NCI-H1048 (cell line): ENCODE results near the gene DDX51.
A peak's percentile ranks its signal among the peaks of the same experiment; 100 is the strongest.
"Not testable (repeated sequence)": the region's sequence is repeated elsewhere in the genome, so short reads cannot be mapped to it uniquely, and the experiment has no call there.

Experiments used
- DNase-seq: peaks from one replicate; lab custom pipeline; 2025; lab: John Stamatoyannopoulos, UW

Gene DDX51

GRCh38 chr12:132153501-132154340, 9.6 kb upstream of the DDX51 start:
- peak; percentile 60 for DNase-seq

GRCh38 chr12:132152953-132153352, 8.8 kb upstream of the DDX51 start:
- DNase-seq = no peak

DNA sequence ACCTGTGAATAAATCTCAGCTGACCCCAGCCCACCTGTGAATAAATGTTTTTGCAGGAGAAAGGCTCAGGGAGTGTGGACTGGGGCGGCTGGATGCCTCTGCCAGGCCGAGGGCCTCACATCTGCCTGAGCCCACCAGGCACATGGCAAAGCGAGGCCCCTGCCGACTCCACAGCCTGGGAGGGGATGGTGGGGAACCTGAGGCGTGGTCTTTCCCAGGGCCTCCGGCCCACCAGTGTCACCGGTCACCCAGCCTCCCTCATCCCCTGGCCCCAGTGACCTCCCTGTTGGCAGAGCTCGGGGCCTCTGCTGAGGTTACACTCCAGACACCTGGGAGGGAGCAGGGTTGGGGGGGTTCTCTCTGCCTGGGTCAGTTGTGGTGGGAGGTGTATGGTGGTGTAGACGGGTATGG, 8.3 kb upstream of the DDX51 start:
- no peak for DNase-seq

- no peak for DNase-seq
Observed at GRCh38 chr12:132151766-132152410, 7.8 kb upstream of the DDX51 start.

DNA sequence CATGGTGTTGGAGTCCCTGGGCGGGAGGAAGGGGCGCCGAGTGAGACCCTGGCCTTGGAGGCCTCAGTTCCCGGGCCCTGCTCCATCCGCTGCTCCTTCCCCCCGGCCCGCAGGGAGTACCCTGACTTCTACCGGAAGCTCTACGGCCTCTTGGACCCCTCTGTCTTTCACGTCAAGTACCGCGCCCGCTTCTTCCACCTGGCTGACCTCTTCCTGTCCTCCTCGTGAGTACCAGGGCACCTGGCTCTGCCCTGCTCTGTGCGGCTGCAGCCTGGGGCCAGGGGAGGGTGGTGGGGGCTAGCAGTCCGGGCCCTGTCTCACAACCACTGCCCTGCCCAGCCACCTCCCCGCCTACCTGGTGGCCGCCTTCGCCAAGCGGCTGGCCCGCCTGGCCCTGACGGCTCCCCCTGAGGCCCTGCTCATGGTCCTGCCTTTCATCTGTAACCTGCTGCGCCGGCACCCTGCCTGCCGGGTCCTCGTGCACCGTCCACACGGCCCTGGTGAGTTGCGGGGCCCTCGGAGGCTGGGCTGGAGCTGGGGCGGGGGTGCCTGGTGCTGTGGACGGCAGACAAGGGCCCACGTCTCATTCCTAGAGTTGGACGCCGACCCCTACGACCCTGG, 7.1 kb upstream of the DDX51 start:
- no peak for DNase-seq

- DNase-seq = no peak
Observed at GRCh38 chr12:132150780-132151144, 6.6 kb upstream of the DDX51 start.

DNA sequence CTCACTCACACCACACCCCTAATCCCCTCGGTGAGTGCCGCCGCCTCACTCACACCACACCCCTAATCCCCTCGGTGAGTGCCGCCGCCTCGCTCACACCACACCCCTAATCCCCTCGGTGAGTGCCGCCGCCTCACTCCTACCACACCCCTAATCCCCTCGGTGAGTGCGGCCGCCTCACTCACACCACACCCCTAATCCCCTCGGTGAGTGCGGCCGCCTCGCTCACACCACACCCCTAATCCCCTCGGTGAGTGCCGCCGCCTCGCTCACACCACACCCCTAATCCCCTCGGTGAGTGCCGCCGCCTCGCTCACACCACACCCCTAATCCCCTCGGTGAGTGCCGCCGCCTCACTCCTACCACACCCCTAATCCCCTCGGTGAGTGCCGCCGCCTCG, 5.4 kb upstream of the DDX51 start:
- DNase-seq = not testable (repeated sequence)

DNA sequence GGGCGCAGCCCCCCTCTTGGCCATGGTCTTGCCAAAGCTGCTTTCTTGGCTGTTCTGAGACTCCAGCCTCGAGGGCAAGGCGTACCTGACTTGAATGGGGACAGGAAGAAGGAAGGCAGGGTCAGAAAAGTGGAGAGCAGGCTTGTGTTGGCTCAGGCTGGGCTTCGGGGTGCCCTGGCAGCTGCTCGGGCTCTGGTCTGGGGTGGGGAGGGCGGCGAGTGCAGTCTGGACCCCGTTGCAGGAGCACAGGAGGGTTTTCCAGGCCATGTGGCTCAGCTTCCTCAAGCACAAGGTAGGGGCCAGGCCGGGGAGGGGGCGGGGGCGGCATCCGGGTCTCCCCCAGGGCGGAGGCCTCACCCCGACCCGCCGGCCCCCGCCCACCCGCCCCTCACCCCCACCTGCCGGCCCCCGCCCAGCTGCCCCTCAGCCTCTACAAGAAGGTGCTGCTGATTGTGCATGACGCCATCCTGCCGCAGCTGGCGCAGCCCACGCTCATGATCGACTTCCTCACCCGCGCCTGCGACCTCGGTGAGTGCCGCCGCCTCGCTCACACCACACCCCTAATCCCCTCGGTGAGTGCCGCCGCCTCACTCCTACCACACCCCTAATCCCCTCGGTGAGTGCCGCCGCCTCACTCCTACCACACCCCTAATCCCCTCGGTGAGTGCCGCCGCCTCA, 4.4 kb upstream of the DDX51 start:
- DNase-seq = no peak

- DNase-seq = no peak
Observed at GRCh38 chr12:132147423-132148367, 3.6 kb upstream of the DDX51 start.

GRCh38 chr12:132146772-132147422, 2.8 kb upstream of the DDX51 start:
- DNase-seq = no peak

- no peak for DNase-seq
Observed at GRCh38 chr12:132146098-132146497, 2.0 kb upstream of the DDX51 start.

DNA sequence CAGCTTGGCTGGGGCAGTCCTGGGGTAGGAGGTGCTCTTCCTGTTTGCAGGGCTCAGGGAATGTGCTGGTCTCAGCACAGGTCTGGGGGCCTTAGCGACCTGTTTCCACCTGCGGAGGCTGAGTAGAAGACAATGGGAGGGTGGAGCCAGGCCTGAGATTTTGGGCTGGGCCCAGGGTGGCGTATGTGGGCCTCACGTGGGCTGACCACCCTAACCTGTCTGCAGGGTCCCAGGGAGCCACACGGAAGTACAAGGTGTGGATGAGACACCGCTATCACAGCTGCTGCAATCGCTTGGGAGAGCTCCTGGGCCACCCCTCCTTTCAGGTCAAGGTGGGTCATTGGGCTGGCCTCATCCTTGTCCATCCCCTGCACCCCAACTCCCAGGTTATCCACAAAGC, 1.2 kb upstream of the DDX51 start:
- no peak for DNase-seq

GRCh38 chr12:132144810-132145168, 670 bp upstream of the DDX51 start:
- no peak for DNase-seq

DNA sequence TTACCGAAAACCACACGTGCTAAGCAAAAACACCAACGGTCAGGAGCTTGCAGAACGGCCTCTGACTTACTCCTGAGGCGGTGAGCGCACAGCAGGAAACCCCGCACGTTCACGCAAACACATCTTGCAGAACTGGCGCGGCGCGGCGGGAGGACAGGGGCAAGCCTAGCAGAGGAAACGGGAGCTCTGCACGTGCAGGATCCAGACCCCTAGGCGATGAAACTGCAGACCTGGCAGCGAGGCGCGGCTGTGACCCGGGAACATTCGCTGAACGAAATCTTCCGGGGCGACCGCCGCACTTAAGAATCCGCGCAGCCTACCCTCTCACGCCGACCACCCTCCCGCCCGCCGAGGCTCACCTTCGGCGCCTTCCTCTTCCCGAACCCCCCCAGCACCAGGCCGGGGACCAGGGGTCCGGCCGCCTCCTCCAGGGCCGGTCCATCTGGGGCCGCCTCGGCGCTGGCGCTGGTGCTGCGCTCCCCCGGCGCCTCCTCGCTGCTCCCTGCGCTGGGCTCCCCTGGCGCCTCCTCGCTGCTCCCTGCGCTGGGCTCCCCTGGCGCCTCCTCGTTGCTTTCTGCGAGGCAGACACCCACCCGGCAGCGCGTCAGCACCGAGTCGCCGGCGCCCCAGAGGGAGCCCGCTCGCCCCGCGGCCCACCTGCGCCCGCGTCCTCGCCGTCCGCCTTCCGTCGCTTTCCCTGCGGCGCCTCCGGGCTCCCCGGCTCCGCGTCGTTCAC, 615 bp downstream of the DDX51 start:
- DNase-seq = no peak

GRCh38 chr12:132142679-132143335, 1.3 kb downstream of the DDX51 start:
- DNase-seq = no peak

- DNase-seq = no peak
Observed at GRCh38 chr12:132141976-132142678, 2.0 kb downstream of the DDX51 start.

GRCh38 chr12:132140918-132141841, 2.9 kb downstream of the DDX51 start:
- no peak for DNase-seq

- no peak for DNase-seq
Observed at GRCh38 chr12:132140501-132140900, 3.6 kb downstream of the DDX51 start.
